ENCODE measurements around the gene LINC00237. TPM values are rescaled to one million over a fixed set of nuclear protein-coding genes. Genes with fewer than 3 reads are reported as not detected.

LINC00237 gene
- total RNA-seq, result not detected

DNA sequence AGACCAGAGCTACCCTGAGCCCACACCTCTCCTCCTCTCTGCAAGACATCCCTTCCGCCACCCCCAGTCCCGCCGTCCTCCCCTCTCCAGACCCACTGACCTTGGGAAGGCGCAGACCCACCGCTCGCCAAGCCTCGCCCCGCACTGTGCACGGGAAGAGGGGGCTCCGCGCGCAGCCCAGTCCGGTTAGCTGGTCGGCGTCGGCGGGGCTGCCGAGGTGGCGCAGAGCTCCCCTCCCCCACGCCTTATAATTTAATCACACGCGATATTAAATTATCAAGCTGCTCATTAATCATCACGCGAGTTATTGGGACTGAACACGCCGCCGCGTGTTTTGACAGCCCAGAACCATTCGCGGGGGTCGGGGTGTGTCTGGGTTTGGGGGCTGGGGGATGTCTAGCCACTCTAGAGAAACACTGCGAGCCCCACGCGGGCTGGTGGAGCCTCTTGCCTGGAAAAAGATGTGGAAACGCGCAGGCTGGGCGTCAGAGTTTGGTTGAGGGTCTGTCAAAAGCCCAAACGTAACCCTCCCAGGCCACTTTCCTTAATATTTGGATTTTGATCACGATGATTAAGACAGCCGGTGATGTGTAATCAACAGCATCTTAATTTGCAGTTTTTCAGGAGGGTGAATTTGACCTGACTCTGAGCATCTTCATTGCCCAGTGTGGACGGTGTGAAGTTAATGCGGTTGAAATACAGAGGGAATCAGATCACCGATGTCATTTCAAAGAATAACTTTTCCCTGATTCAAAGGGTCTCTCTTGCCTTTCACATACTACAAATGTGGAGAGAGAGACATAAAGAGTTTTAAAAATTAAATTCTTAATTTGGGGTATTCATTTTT, at the start of gene LINC00237:
Gene LINC00237, minus strand, starts transcription at position 188 of the 847 bp plus-strand sequence.
- intact Hi-C loops (cut with DNase I), result no loop called here
- H3K9me3 ChIP-seq, result no peaks in the 10 kb centered on the region
- H3K4me1 ChIP-seq, result peaks cover 28% of the 10 kb centered on the region
- WGBS, 2 donors, result 7 to 10% methylated on average over 37 to 43 of the region's 43 CpGs
- no peaks in the 10 kb centered on the region for H3K36me3 ChIP-seq (replicated peaks in 1 of 2; ENCODE audit: insufficient read depth in 1 of 2, low read depth in 2 of 2)
- H3K27me3 ChIP-seq, result peaks cover 0 to 44% of the 10 kb centered on the region in 2 donors
- H3K27ac ChIP-seq, result no peak within 1 kb of the TSS
- ATAC-seq (no peak), DNase-seq (no peak)
- no peak within 1 kb of the TSS for H3K4me3 ChIP-seq
- TF ChIP-seq, protein P1, sequence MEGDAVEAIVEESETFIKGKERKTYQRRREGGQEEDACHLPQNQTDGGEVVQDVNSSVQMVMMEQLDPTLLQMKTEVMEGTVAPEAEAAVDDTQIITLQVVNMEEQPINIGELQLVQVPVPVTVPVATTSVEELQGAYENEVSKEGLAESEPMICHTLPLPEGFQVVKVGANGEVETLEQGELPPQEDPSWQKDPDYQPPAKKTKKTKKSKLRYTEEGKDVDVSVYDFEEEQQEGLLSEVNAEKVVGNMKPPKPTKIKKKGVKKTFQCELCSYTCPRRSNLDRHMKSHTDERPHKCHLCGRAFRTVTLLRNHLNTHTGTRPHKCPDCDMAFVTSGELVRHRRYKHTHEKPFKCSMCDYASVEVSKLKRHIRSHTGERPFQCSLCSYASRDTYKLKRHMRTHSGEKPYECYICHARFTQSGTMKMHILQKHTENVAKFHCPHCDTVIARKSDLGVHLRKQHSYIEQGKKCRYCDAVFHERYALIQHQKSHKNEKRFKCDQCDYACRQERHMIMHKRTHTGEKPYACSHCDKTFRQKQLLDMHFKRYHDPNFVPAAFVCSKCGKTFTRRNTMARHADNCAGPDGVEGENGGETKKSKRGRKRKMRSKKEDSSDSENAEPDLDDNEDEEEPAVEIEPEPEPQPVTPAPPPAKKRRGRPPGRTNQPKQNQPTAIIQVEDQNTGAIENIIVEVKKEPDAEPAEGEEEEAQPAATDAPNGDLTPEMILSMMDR (IDR thresholded peaks at IDR 0.05), result no peak
- TF ChIP-seq POLR2A (IDR thresholded peaks at IDR 0.05), result no peak

DNA sequence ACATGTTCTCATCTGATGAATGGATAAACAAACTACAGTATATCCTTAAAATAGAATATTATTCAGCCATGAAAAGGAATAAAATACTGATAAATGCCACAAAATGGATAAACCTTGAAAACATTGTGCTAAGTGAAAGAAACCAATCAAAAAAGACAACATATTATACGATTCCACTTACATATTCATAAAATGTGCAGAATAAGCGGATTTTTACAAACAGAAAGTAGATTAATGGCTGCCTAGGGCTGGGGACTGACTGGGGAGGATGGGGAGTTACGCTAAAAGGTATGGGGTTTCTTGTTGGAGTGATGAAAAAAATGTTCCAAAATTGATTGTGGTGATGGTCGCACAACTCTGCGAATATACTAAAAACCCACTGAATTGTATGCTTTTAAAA, 49.1 kb upstream of the LINC00237 start:
- Histone ChIP-seq H3K27ac (no peak overlapping the region), H3K4me3 (no peak overlapping the region), H3K27me3 (no peaks in the 10 kb centered on the region), H3K36me3 (replicated peaks in 1 of 2; ENCODE audit: insufficient read depth in 1 of 2, low read depth in 2 of 2) (peaks cover 0 to 1% of the 10 kb centered on the region in 2 donors), H3K4me1 (no peaks in the 10 kb centered on the region), H3K9me3 (no peaks in the 10 kb centered on the region)
- 97 to 98% methylated on average over 5 of the region's 5 CpGs for WGBS, 2 donors
- TF ChIP-seq POLR2A (IDR thresholded peaks at IDR 0.05), result no peak
- TF ChIP-seq, protein P1 (IDR thresholded peaks at IDR 0.05), result no peak
- intact Hi-C loops (cut with DNase I), result no loop called here
- no peak for ATAC-seq
- DNase-seq, result no peak

DNA sequence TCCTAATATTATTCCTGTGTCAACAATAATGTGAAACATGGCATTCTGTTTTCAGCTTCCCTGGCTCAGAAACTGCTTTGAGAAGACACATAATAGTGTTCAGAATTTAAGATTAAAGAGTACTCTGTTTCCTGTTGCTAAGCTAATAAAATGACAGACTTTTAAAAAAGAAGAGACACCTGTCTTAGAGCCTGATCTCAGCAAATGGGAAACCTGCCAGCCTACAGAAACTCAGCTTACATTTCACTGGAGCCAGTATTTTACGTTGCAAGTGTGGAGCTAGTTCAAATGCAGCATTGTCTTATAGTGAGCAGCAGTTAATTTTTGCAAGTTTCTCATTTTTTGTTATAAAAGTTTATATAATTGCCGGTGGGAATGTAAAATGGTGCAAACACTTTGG, 48.5 kb upstream of the LINC00237 start:
- no peaks in the 10 kb centered on the region for H3K9me3 ChIP-seq
- H3K27me3 ChIP-seq, result no peaks in the 10 kb centered on the region
- peaks cover 0 to under 1% of the 10 kb centered on the region in 2 donors for H3K36me3 ChIP-seq (replicated peaks in 1 of 2; ENCODE audit: insufficient read depth in 1 of 2, low read depth in 2 of 2)
- intact Hi-C loops (cut with DNase I), result no loop called here
- no peaks in the 10 kb centered on the region for H3K4me1 ChIP-seq
- 81 to 99% methylated on average over 2 of the region's 2 CpGs for WGBS, 2 donors
- H3K4me3 ChIP-seq, result no peak overlapping the region
- TF ChIP-seq, protein P1 (IDR thresholded peaks at IDR 0.05), result no peak
- TF ChIP-seq POLR2A (IDR thresholded peaks at IDR 0.05), result no peak
- DNase-seq (no peak), ATAC-seq (no peak)
- H3K27ac ChIP-seq, result no peak overlapping the region

DNA sequence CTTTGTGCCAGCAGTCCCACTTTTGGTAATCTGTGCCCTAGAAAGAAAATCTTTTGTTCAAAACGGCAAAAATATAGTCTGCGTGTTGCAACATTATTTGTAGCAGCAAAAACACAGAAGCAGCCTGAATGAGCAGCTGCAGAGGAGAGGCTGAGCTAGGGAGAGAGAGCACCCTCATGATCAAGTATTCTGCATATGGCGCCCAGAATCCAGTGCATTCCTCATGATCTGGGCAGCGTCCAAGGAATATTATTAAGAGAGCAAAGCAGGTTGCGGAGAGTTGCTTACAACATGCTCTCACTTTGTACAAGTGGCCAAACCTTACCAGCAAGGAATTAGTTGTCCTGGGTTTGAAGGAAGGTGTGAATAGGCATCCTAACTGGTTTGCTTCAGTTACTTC, 45.6 kb upstream of the LINC00237 start:
- Histone ChIP-seq H3K4me3 (no peak overlapping the region), H3K27me3 (no peaks in the 10 kb centered on the region), H3K27ac (no peak overlapping the region), H3K4me1 (no peaks in the 10 kb centered on the region), H3K9me3 (no peaks in the 10 kb centered on the region), H3K36me3 (replicated peaks in 1 of 2; ENCODE audit: insufficient read depth in 1 of 2, low read depth in 2 of 2) (peaks cover 0 to 5% of the 10 kb centered on the region in 2 donors)
- no peak for DNase-seq
- WGBS, 2 donors, result 87 to 90% methylated on average over 5 of the region's 5 CpGs
- TF ChIP-seq, protein P1 (IDR thresholded peaks at IDR 0.05), result no peak
- no peak for TF ChIP-seq POLR2A (IDR thresholded peaks at IDR 0.05)
- no peak for ATAC-seq
- intact Hi-C loops (cut with DNase I), result no loop called here

DNA sequence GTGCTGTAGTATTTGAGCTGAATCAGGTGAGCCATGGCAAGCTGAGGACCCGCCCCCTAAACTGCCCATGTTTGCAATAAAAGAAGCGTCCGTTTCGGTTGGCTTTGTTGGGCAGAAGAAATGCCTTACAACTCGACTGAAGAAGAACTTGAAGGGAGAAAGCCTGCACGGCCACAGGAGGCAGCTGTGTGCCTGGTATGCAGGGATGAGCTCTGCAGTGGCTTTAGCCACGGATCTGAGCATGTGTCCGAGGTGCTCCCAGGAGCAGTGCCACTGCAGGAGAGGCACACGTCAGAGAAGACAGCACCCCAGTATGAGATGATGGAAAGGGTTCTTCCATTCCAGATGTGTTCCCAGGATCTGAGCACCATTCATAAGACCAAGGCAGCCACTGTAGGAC, 43.2 kb upstream of the LINC00237 start:
- DNase-seq, result no peak
- Histone ChIP-seq H3K4me3 (no peak overlapping the region), H3K36me3 (replicated peaks in 1 of 2; ENCODE audit: insufficient read depth in 1 of 2, low read depth in 2 of 2) (peaks cover 0 to 5% of the 10 kb centered on the region in 2 donors), H3K9me3 (no peaks in the 10 kb centered on the region), H3K27ac (no peak overlapping the region), H3K4me1 (no peaks in the 10 kb centered on the region), H3K27me3 (no peaks in the 10 kb centered on the region)
- ATAC-seq, result no peak
- TF ChIP-seq, protein P1 (IDR thresholded peaks at IDR 0.05), result no peak
- TF ChIP-seq POLR2A (IDR thresholded peaks at IDR 0.05), result no peak
- intact Hi-C loops (cut with DNase I), result no loop called here
- 80 to 91% methylated on average over 9 of the region's 9 CpGs for WGBS, 2 donors
